CD4-positive, alpha-beta memory T cell (primary cell): ENCODE measurements around the gene NXPE3. TPM values are rescaled to one million over a fixed set of nuclear protein-coding genes. Genes with fewer than 3 reads are reported as not detected.

Experiments used
- CTCF ChIA-PET: fragments of 350-600 bp; sonication (Branson Sonifier 250); formaldehyde crosslinking; loops from one replicate; lab custom pipeline; 2021; ENCODE audit warnings: inconsistent platforms; ENCODE audit not compliant: partially characterized antibody; lab: Charles Lee
- POLR2A ChIA-PET: fragments of 350-600 bp; sonication (Branson Sonifier 250); formaldehyde crosslinking; loops from one replicate; lab custom pipeline; 2021; ENCODE audit not compliant: partially characterized antibody; lab: Charles Lee
- DNase-seq, 5 donors: peaks; one replicate each; pipeline versions ENCODE4 v3.0.0 to v3.0.0-alpha.2; 2020 to 2022; ENCODE audit warnings: mixed read lengths in 1 of 5
- H3K27ac ChIP-seq: one replicate; pipeline ENCODE4 v1.7.0; 2013; ENCODE audit warnings: low read depth, low read length
- H3K27me3 ChIP-seq: 2 replicates; pipeline ENCODE4 v1.7.0; 2013; ENCODE audit warnings: mild to moderate bottlenecking, low read length, moderate library complexity; ENCODE audit not compliant: insufficient read depth
- H3K36me3 ChIP-seq: 2 replicates; pipeline ENCODE4 v1.7.0; 2013; ENCODE audit warnings: mild to moderate bottlenecking, low read length, moderate library complexity; ENCODE audit not compliant: insufficient read depth
- H3K4me1 ChIP-seq: 2 replicates; pipeline ENCODE4 v1.7.0; 2013; ENCODE audit warnings: mild to moderate bottlenecking, low read length, moderate library complexity; ENCODE audit not compliant: insufficient read depth
- H3K4me3 ChIP-seq, 2 donors: one replicate each; pipeline ENCODE4 v1.7.0; 2013; ENCODE audit warnings: low read length in 2 of 2, mild to moderate bottlenecking in 1 of 2
- H3K9me3 ChIP-seq, 2 donors: one replicate each; pipeline ENCODE4 v1.7.0; 2013; ENCODE audit warnings: low read length in 2 of 2, control low read depth in 1 of 2; ENCODE audit not compliant: control insufficient read depth in 1 of 2
- H3K27ac Mint-ChIP-seq, 7 donors: one replicate each; pipeline ENCODE4 v1.8.0; 2020 to 2021; ENCODE audit warnings: mixed read lengths in 7 of 7, mild to moderate bottlenecking in 6 of 7, inconsistent platforms in 3 of 7, moderate library complexity in 3 of 7
- H3K27me3 Mint-ChIP-seq, 2 donors: one replicate each; pipeline ENCODE4 v1.8.0; 2020 to 2021; ENCODE audit warnings: mixed read lengths in 2 of 2
- H3K36me3 Mint-ChIP-seq, 2 donors: one replicate each; pipeline ENCODE4 v1.8.0; 2020 to 2021; ENCODE audit warnings: mixed read lengths in 2 of 2, inconsistent platforms in 1 of 2, mild to moderate bottlenecking in 1 of 2
- H3K4me1 Mint-ChIP-seq, 4 donors: one replicate each; pipeline ENCODE4 v1.8.0; 2020 to 2021; ENCODE audit warnings: mixed read lengths in 4 of 4, mild to moderate bottlenecking in 1 of 4
- H3K4me3 Mint-ChIP-seq, 8 donors: one replicate each; pipeline ENCODE4 v1.8.0; 2020 to 2021; ENCODE audit warnings: mixed read lengths in 8 of 8, mild to moderate bottlenecking in 7 of 8, moderate library complexity in 6 of 8, inconsistent platforms in 3 of 8
- H3K9me3 Mint-ChIP-seq, 8 donors: one replicate each; pipeline ENCODE4 v1.8.0; 2020 to 2021; ENCODE audit warnings: mixed read lengths in 8 of 8, mild to moderate bottlenecking in 5 of 8, inconsistent platforms in 3 of 8, moderate library complexity in 1 of 8
- intact Hi-C: fragments of 100-400 bp; cut with micrococcal nuclease; formaldehyde crosslinking; loops from one replicate; pipeline ENCODE4 v1.15.1; 2023
- polyA plus RNA-seq, 2 donors: library from polyadenylated mRNA; unstranded; fragments of 300-500 nt; fragmentation: Illumina TruSeq; gene quantifications; one replicate each; pipeline ENCODE4 v1.2.3, GENCODE V29; 2021
- total RNA-seq, 2 experiments: library from RNA; stranded (reverse); gene quantifications; one replicate each; pipeline ENCODE4 v1.2.3, GENCODE V29; 2021

NXPE3 gene
- total and polyA plus RNA-seq, 4 experiments from 2014 or later: 35.7 to 50.0 (median 36.7) TPM

GRCh38 chr3:101840066-101840465 lies 61.1 kb downstream of the NXPE3 start:
- H3K36me3 Mint-ChIP-seq: peaks cover 5 to 10% of the 10 kb centered on the region in 2 donors
- Histone ChIP-seq H3K9me3 (no peaks in the 10 kb centered on the region), H3K4me3 (no peak overlapping the region), H3K27ac (no peak overlapping the region), H3K27me3 (no peaks in the 10 kb centered on the region), H3K4me1 (no peaks in the 10 kb centered on the region), H3K36me3 (no peaks in the 10 kb centered on the region)
- H3K4me1 Mint-ChIP-seq: peaks cover 0 to 8% (median 2%) of the 10 kb centered on the region in 4 donors
- H3K27me3 Mint-ChIP-seq: no peaks in the 10 kb centered on the region
- intact Hi-C loops: no loop called here
- DNase-seq: no peak
- H3K27ac Mint-ChIP-seq: no peak overlapping the region
- ChIA-PET CTCF (interaction anchor here (3.6 kb wide), 1 partner anchor 9 kb away, joined by 12 read pairs; the partner anchor contains the start of gene NFKBIZ), POLR2A (interaction anchor here (2.4 to 3.0 kb wide), 2 partner anchors 9 to 12 kb away, joined by 11 to 20 read pairs; partner anchors contain the start of gene NFKBIZ)
- no peak overlapping the region for H3K4me3 Mint-ChIP-seq
- peaks cover 0 to 5% (median 0%) of the 10 kb centered on the region in 8 donors for H3K9me3 Mint-ChIP-seq

DNA sequence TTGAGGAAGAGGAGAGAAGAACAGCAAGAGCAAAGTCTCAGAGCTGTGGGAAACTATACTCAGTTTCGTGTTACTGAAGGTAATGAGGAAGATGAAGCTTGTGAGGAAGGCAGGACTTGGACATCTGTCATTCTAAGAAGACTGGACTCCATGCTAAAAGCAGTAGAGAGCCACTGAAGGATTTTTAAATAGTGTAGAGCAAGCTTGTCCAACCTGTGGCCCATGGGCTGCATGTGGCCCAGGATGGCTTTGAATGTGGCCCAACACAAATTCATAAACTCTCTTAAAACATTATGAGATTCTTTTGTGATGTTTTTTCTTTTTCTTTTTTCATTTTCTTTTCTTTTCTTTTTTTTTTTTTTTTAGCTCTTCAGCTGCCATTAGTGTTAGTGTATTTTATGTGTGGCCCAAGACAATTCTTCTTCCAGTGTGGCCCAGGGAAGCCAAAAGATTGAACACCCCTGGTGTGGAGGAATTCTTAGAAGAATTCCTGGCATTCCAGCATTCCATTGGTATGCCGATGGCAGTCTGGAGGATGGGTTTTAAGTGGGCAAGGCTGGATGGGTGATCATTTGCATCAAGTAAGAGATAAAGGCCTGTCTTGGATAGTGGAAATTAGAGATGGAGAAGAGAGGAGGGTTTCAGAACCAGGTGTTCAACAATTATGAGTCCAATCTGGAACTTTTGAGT lies 63.4 kb downstream of the NXPE3 start:
- no peak overlapping the region for H3K27ac Mint-ChIP-seq
- H3K27me3 ChIP-seq: no peaks in the 10 kb centered on the region
- H3K27ac ChIP-seq: no peak overlapping the region
- intact Hi-C loops: no loop called here
- H3K27me3 Mint-ChIP-seq: no peaks in the 10 kb centered on the region
- H3K4me3 Mint-ChIP-seq: no peak overlapping the region
- no peak for DNase-seq
- peaks cover 0 to 3% (median under 1%) of the 10 kb centered on the region in 4 donors for H3K4me1 Mint-ChIP-seq
- ChIA-PET CTCF (interaction anchor here (0.9 to 1.6 kb wide), 4 partner anchors 11 to 40 kb away, joined by 3 to 5 read pairs (median 3); no protein-coding TSS in a partner anchor), POLR2A (no interaction called here)
- no peak overlapping the region for H3K4me3 ChIP-seq
- no peaks in the 10 kb centered on the region for H3K4me1 ChIP-seq
- H3K9me3 Mint-ChIP-seq: peaks cover 0 to 5% (median 0%) of the 10 kb centered on the region in 8 donors
- no peaks in the 10 kb centered on the region for H3K9me3 ChIP-seq
- H3K36me3 ChIP-seq: no peaks in the 10 kb centered on the region
- peaks cover 5 to 10% of the 10 kb centered on the region in 2 donors for H3K36me3 Mint-ChIP-seq

DNA sequence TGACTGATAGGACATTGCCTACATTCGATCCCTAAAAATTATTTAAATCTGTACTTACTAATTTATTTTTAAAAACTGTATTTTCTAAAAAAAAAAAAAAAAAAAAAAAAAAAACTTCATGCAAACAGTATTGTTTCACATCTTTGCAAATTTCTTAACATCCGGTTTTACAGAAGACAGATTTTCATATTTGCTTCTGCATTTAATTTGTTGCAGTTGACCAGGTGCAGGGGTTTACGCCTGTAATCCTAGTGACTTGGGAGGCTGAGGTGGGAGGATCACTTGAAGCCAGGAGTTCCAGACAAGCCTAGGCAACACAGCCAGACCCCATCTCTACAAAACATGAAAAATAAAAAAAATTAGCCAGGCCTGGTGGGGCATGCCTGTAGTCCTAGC lies 63.9 kb downstream of the NXPE3 start:
- POLR2A ChIA-PET: no interaction called here
- no peak overlapping the region for H3K27ac ChIP-seq

GRCh38 chr3:101845425-101845824 lies 66.4 kb downstream of the NXPE3 start:
- H3K4me1 Mint-ChIP-seq: peaks cover 5 to 18% (median 7%) of the 10 kb centered on the region in 4 donors
- H3K9me3 Mint-ChIP-seq: peaks cover 0 to 5% (median 1%) of the 10 kb centered on the region in 8 donors

More for the DNA sequence above, 63.9 kb downstream of the NXPE3 start:
- DNase-seq: no peak
- intact Hi-C loops: no loop called here
- Mint-ChIP-seq H3K4me1 (peaks cover 0 to 3% (median under 1%) of the 10 kb centered on the region in 4 donors), H3K27me3 (no peaks in the 10 kb centered on the region), H3K27ac (no peak overlapping the region), H3K9me3 (peaks cover 0 to 5% (median 0%) of the 10 kb centered on the region in 8 donors), H3K36me3 (peaks cover 5 to 10% of the 10 kb centered on the region in 2 donors), H3K4me3 (no peak overlapping the region)
- no peaks in the 10 kb centered on the region for H3K4me1 ChIP-seq
- CTCF ChIA-PET: interaction anchor here (1.1 to 1.6 kb wide), 3 partner anchors 11 to 37 kb away, joined by 3 read pairs; no protein-coding TSS in a partner anchor
- H3K27me3 ChIP-seq: no peaks in the 10 kb centered on the region
- no peaks in the 10 kb centered on the region for H3K36me3 ChIP-seq
- no peak overlapping the region for H3K4me3 ChIP-seq
- no peaks in the 10 kb centered on the region for H3K9me3 ChIP-seq

DNA sequence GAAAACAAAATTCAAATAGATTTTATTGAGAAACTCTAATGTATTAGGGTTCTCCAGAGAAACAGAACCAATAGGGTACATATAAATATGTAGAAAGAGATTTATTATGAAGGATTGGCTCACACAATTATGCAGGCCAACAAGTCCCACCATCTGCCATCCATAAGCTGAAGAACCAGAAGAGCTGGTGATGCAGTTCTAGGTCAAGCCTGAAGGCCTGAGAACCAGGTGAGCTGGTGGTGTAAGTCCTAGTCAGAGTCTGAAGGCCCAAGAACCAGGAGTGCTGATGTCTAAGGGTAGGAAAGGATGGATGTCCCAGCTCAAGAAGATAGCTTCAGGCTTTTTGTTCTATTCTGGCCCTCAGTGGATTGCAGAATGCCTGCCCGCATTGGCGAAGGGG lies 67.7 kb downstream of the NXPE3 start:
- ChIA-PET POLR2A (interaction anchor here (1.3 to 8.2 kb wide), 2 partner anchors 18 to 25 kb away, joined by 3 to 213 read pairs; no protein-coding TSS in a partner anchor), CTCF (interaction anchor here (0.9 kb wide), 1 partner anchor 42 kb away, joined by 3 read pairs; no protein-coding TSS in a partner anchor)
- H3K4me1 Mint-ChIP-seq: peaks cover 13 to 31% (median 16%) of the 10 kb centered on the region in 4 donors
- H3K4me1 ChIP-seq: peaks cover 10% of the 10 kb centered on the region
- peaks cover 0 to 5% (median 1%) of the 10 kb centered on the region in 8 donors for H3K9me3 Mint-ChIP-seq
- no peak overlapping the region for H3K4me3 Mint-ChIP-seq
- H3K27ac ChIP-seq: no peak overlapping the region
- intact Hi-C loops: no loop called here
- no peaks in the 10 kb centered on the region for H3K27me3 ChIP-seq
- peaks cover 14 to 23% of the 10 kb centered on the region in 2 donors for H3K36me3 Mint-ChIP-seq
- no peaks in the 10 kb centered on the region for H3K9me3 ChIP-seq
- H3K27ac Mint-ChIP-seq: peak overlapping the region in 4 of 7 donors; percentile 31 to 99 (median 70)
- no peaks in the 10 kb centered on the region for H3K36me3 ChIP-seq
- no peaks in the 10 kb centered on the region for H3K27me3 Mint-ChIP-seq
- DNase-seq: no peak
- no peak overlapping the region for H3K4me3 ChIP-seq

More at GRCh38 chr3:101845425-101845824, 66.4 kb downstream of the NXPE3 start:
- CTCF ChIA-PET: interaction anchor here (2.0 kb wide), 1 partner anchor 380 kb away, joined by 5 read pairs; no protein-coding TSS in a partner anchor
- no peaks in the 10 kb centered on the region for H3K27me3 ChIP-seq
- H3K27ac ChIP-seq: no peak overlapping the region
- no peak overlapping the region for H3K4me3 Mint-ChIP-seq
- H3K4me3 ChIP-seq: no peak overlapping the region
- H3K36me3 Mint-ChIP-seq: peaks cover 10% of the 10 kb centered on the region in 2 donors
- H3K27me3 Mint-ChIP-seq: no peaks in the 10 kb centered on the region
- POLR2A ChIA-PET: interaction anchor here (0.7 to 8.2 kb wide), 2 partner anchors 16 to 449 kb away, joined by 3 to 213 read pairs; no protein-coding TSS in a partner anchor
- intact Hi-C loops: no loop called here
- H3K4me1 ChIP-seq: peaks cover 6% of the 10 kb centered on the region
- no peaks in the 10 kb centered on the region for H3K9me3 ChIP-seq
- DNase-seq: no peak
- H3K27ac Mint-ChIP-seq: no peak overlapping the region
- no peaks in the 10 kb centered on the region for H3K36me3 ChIP-seq

DNA sequence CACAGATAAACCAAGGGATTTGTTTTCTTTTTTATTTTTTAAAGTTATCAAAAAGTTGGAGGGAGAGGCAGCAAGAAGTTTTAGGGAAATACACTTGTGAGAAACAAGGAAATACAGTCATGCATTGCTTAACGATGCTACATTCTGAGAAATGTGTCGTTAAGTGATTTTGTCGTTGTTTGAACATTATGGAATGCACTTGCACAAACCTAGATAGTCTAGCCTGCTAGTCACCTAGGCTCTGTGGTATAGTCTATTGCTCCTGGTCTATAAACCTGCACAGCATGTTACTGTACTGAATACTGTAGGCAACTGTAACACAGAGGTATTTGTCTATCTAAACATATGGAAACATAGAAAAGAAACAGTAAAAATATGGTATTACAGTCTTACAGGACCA lies 68.3 kb downstream of the NXPE3 start:
- peaks cover 16% of the 10 kb centered on the region for H3K4me1 ChIP-seq
- no peaks in the 10 kb centered on the region for H3K27me3 Mint-ChIP-seq
- no peak overlapping the region for H3K4me3 ChIP-seq
- DNase-seq: no peak
- no peaks in the 10 kb centered on the region for H3K27me3 ChIP-seq
- CTCF ChIA-PET: interaction anchor here (0.9 kb wide), 1 partner anchor 43 kb away, joined by 3 read pairs; no protein-coding TSS in a partner anchor
- peaks cover 6% of the 10 kb centered on the region for H3K36me3 ChIP-seq
- H3K4me3 Mint-ChIP-seq: peak overlapping the region in 5 of 8 donors; percentile 9 to 50 (median 37)
- peak overlapping the region; percentile 53 to 99 (median 88) for H3K27ac Mint-ChIP-seq
- H3K4me1 Mint-ChIP-seq: peaks cover 19 to 37% (median 22%) of the 10 kb centered on the region in 4 donors
- peaks cover 0 to 4% (median 0%) of the 10 kb centered on the region in 8 donors for H3K9me3 Mint-ChIP-seq
- POLR2A ChIA-PET: interaction anchor here (1.3 to 8.2 kb wide), 3 partner anchors 8 to 24 kb away, joined by 3 to 213 read pairs (median 20); no protein-coding TSS in a partner anchor
- H3K36me3 Mint-ChIP-seq: peaks cover 15 to 24% of the 10 kb centered on the region in 2 donors
- no peaks in the 10 kb centered on the region for H3K9me3 ChIP-seq
- intact Hi-C loops: no loop called here
- H3K27ac ChIP-seq: no peak overlapping the region
